Astrocyte (in vitro differentiated cells and primary cell): ENCODE results near the gene CTAG1A.
"Not testable (repeated sequence)": the region's sequence is repeated elsewhere in the genome, so short reads cannot be mapped to it uniquely, and the experiment has no call there.

Source experiments
- EZH2 ChIP-seq: IDR thresholded peaks from 2 replicates; pipeline ENCODE4 v1.6.1; 2012; ENCODE audit warnings: mild to moderate bottlenecking, low read length, inconsistent platforms; ENCODE audit not compliant: insufficient read depth
- TF ChIP-seq, protein P1 (sequence below): IDR thresholded peaks from 2 replicates; pipeline ENCODE4 v1.5.1; 2011; ENCODE audit warnings: low read depth, mild to moderate bottlenecking, inconsistent platforms, low read length, moderate library complexity; ENCODE audit not compliant: insufficient read depth

GRCh38 chrX:154582994-154583393 lies 1.9 kb upstream of the CTAG1A start:
- TF ChIP-seq, protein P1, sequence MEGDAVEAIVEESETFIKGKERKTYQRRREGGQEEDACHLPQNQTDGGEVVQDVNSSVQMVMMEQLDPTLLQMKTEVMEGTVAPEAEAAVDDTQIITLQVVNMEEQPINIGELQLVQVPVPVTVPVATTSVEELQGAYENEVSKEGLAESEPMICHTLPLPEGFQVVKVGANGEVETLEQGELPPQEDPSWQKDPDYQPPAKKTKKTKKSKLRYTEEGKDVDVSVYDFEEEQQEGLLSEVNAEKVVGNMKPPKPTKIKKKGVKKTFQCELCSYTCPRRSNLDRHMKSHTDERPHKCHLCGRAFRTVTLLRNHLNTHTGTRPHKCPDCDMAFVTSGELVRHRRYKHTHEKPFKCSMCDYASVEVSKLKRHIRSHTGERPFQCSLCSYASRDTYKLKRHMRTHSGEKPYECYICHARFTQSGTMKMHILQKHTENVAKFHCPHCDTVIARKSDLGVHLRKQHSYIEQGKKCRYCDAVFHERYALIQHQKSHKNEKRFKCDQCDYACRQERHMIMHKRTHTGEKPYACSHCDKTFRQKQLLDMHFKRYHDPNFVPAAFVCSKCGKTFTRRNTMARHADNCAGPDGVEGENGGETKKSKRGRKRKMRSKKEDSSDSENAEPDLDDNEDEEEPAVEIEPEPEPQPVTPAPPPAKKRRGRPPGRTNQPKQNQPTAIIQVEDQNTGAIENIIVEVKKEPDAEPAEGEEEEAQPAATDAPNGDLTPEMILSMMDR: not testable (repeated sequence)
- not testable (repeated sequence) for TF ChIP-seq EZH2
